BLaER1 treated with 17β-estradiol and CSF1 and Interleukin-3, amounts not matched to agents 10 nM and 100 nM (cell line): Measurements from ENCODE around the gene ARHGDIA.

Experiments used
- H3K27ac ChIP-seq, 11 experiments: shearing (Covaris generic); formaldehyde crosslinking; 2 replicates each; pipeline ENCODE4 v1.8.1; 2022
- H3K27me3 ChIP-seq, 11 experiments: shearing (Covaris generic); formaldehyde crosslinking; 2 replicates each; pipeline ENCODE4 v1.8.1; 2022
- H3K36me3 ChIP-seq, 11 experiments: shearing (Covaris generic); formaldehyde crosslinking; 2 replicates each; pipeline ENCODE4 v1.8.1; 2022
- H3K4me1 ChIP-seq, 10 experiments: shearing (Covaris generic); formaldehyde crosslinking; 2 replicates each; pipeline ENCODE4 v1.8.1; 2022
- H3K4me2 ChIP-seq, 11 experiments: shearing (Covaris generic); formaldehyde crosslinking; 2 replicates each; pipeline ENCODE4 v1.8.1; 2022
- H3K4me3 ChIP-seq, 10 experiments: shearing (Covaris generic); formaldehyde crosslinking; 2 replicates each; pipeline ENCODE4 v1.8.1; 2022
- H3K9ac ChIP-seq, 11 experiments: shearing (Covaris generic); formaldehyde crosslinking; 2 replicates each; pipeline ENCODE4 v1.8.1; 2022
- H3K9me3 ChIP-seq, 11 experiments: shearing (Covaris generic); formaldehyde crosslinking; replicated peaks in 1 of 11; 2 replicates each; pipeline ENCODE4 v1.8.1; 2022
- H4K20me1 ChIP-seq, 11 experiments: shearing (Covaris generic); formaldehyde crosslinking; 2 replicates each; pipeline ENCODE4 v1.8.1; 2022
- Cebpa-rat ChIP-seq, 11 experiments: shearing (Covaris generic); IDR thresholded peaks; 2 replicates each; pipeline ENCODE4 v1.8.1; 2022

ARHGDIA gene

GRCh38 chr17:81898029-81898866, 27.1 kb upstream of the ARHGDIA start:
- Histone ChIP-seq H3K4me2 (no peak overlapping the region), H3K4me3 (no peak overlapping the region), H3K36me3 (peaks cover 66 to 87% (median 74%) of the 10 kb centered on the region in 11 experiments), H4K20me1 (peaks cover 23 to 78% (median 63%) of the 10 kb centered on the region in 11 experiments; a peak in 21 of 22 replicates), H3K27me3 (peaks cover 31 to 40% (median 34%) of the 10 kb centered on the region in 11 experiments), H3K9ac (peak overlapping the region in 4 of 11 experiments; percentile 21 to 36 (median 26); a peak in 4 of 22 replicates), H3K9me3 (no peaks in the 10 kb centered on the region), H3K4me1 (peaks cover 15 to 33% (median 27%) of the 10 kb centered on the region in 10 experiments), H3K27ac (no peak overlapping the region)
- no peak for TF ChIP-seq Cebpa-rat (IDR thresholded peaks at IDR 0.05)

DNA sequence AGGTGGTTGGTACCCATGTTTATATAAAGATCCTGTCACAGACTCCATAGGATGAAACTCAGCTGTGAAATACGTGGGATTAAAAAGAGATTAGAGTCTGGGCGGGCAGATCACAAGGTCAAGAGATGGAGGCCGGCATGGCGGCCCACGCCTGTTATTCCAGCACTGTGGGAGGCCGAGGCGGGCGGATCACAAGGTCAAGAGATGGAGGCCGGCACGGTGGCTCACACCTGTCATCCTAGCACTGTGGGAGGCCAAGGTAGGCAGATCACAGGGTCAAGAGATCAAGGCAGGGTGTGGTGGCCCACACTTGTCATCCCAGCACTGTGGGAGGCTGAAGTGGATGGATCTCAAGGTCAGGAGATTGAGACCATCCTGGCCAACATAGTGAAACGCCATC, 24.3 kb upstream of the ARHGDIA start:
- H3K4me1 ChIP-seq = peaks cover 24 to 36% (median 28%) of the 10 kb centered on the region in 10 experiments
- no peak for TF ChIP-seq Cebpa-rat (IDR thresholded peaks at IDR 0.05)
- H3K27me3 ChIP-seq = peaks cover 2 to 12% (median 5%) of the 10 kb centered on the region in 11 experiments; a peak in 21 of 22 replicates
- H3K4me2 ChIP-seq = no peak overlapping the region
- no peak overlapping the region for H3K27ac ChIP-seq
- H4K20me1 ChIP-seq = peaks cover 19 to 54% (median 39%) of the 10 kb centered on the region in 11 experiments; a peak in 21 of 22 replicates
- no peak overlapping the region for H3K9ac ChIP-seq
- no peaks in the 10 kb centered on the region for H3K9me3 ChIP-seq
- no peak overlapping the region for H3K4me3 ChIP-seq
- H3K36me3 ChIP-seq = peaks cover 63 to 72% (median 65%) of the 10 kb centered on the region in 11 experiments

DNA sequence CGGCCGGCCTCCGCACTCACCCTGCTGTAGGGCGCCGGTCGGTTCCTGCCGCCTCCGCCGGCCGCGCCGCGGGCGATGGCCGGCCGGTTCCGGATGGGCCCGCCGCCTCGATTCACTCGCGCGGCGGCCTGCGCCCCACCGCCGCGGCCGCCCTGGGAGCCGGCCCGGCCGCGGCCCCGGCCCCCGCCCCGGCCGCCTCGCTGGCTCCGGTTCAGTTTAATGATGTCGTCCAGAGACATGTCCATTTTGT, 20.1 kb upstream of the ARHGDIA start:
- Histone ChIP-seq H3K9ac (peak overlapping the region; percentile 91 to 99 (median 97)), H3K4me2 (no peak overlapping the region; a peak in 2 of 22 replicates), H3K27me3 (no peaks in the 10 kb centered on the region), H3K4me3 (peak overlapping the region; percentile 70 to 99 (median 94)), H3K9me3 (no peaks in the 10 kb centered on the region), H3K4me1 (peaks cover 42 to 63% (median 50%) of the 10 kb centered on the region in 10 experiments), H4K20me1 (peaks cover 0 to 70% (median 46%) of the 10 kb centered on the region in 11 experiments; a peak in 21 of 22 replicates), H3K27ac (peak overlapping the region; percentile 84 to 98 (median 95)), H3K36me3 (peaks cover 62 to 72% (median 65%) of the 10 kb centered on the region in 11 experiments)
- TF ChIP-seq Cebpa-rat (IDR thresholded peaks at IDR 0.05) = no peak

DNA sequence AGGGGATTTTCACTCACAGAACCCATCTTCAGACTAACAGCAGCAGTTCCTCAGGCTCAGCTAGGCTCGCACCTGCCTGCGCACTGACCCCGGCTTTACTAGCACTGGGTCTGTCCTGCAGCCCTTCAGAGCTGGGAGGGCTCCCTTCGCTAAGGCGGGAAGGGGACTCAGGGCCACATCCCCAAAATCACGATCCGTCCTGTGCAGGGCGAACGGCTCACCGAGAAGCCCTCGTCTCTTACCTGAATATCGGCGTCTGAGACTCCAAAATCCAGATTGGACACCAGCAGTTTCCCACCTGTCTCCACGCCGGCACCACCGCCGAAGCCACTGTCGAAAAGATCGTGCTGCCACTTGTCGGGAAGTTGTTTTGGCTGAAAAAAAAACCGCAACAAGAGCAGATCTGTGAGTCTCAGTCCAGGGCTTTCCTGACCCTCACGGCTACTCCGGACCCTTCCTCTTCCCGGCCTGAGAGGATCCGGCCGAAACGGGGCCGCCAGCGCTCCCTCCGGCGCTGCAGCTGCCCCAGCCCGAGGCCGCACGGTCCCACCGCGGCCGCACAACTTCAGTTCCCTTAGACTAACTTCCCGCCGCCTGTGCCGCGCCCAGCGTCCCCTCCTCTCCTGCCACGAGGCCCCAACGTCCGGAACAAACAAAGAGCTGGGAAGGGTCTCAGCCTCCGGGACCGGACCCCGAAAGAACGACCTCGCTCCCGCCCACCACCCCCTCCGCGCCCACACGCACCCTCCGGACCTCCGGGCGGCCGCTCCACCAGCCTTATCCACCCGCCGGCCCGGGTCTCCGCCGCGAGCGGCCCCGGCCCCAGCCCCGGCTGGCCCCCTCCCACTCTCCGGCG, 19.5 kb upstream of the ARHGDIA start:
- Histone ChIP-seq H3K36me3 (peaks cover 63 to 72% (median 65%) of the 10 kb centered on the region in 11 experiments), H4K20me1 (peaks cover 4 to 75% (median 51%) of the 10 kb centered on the region in 11 experiments; a peak in 21 of 22 replicates)
- TF ChIP-seq Cebpa-rat (IDR thresholded peaks at IDR 0.05) = no peak

DNA sequence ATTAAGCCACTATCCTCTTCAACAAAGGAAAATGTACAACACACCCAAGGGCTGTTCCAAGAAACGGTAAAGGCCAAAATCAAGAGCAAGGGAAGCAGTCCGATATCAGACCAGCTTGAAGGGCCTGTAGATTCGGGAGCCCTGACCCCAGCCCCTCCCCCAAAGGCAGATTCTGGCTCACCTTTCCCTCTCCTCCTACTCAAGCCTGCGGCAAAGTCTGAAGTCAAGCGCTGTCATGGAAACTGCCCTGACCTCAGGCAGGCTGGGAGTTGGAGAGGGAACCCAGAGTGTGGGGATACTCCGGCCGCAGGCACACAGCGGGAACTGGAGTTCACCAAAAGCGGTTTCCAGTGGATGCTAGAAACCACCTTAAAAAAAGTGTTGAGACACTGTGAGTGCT, 18.5 kb upstream of the ARHGDIA start:
- peak overlapping the region; percentile 90 to 100 (median 95) for H3K4me2 ChIP-seq
- peaks cover 13 to 85% (median 62%) of the 10 kb centered on the region in 11 experiments; a peak in 21 of 22 replicates for H4K20me1 ChIP-seq

More for the DNA sequence above, 19.5 kb upstream of the ARHGDIA start:
- H3K4me1 ChIP-seq = peaks cover 42 to 69% (median 52%) of the 10 kb centered on the region in 10 experiments
- peak overlapping the region; percentile 84 to 98 (median 95) for H3K27ac ChIP-seq
- peak overlapping the region; percentile 90 to 100 (median 95) for H3K4me2 ChIP-seq
- H3K9ac ChIP-seq = peak overlapping the region; percentile 91 to 99 (median 97)
- no peaks in the 10 kb centered on the region for H3K9me3 ChIP-seq
- peak overlapping the region; percentile 70 to 99 (median 94) for H3K4me3 ChIP-seq
- H3K27me3 ChIP-seq = no peaks in the 10 kb centered on the region

DNA sequence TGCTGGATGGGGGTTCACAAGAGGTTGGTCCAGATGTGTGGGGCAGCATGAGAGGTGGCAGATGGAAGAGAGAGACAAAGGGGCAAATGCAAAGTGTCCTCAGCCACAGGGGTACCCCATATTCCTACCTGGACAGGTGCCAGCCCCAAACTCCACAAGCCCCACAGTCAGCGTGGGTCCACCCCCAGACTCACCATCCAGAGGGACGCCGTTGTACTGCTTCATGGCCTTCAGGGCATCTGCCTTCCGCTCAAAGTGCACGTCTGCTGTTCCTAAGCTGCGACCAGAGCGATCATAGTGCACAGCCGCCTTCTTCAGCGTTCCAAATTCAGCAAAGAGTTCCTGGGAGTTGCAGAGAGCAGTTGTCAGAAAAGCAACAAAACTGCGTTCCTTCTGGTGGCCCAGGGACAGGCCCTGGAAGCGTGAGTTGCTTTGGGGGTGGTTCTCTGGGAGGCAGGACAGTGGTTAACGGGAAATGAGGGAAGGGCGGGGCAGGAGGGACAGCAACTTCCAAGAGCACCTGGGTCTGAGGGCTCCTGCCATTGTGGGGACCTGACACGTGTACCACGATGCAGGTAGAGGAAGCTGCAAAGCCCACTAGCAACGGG, 18.0 kb upstream of the ARHGDIA start:
- peaks cover 63 to 72% (median 66%) of the 10 kb centered on the region in 11 experiments for H3K36me3 ChIP-seq
- H3K9me3 ChIP-seq = no peaks in the 10 kb centered on the region
- H3K27ac ChIP-seq = peak overlapping the region in 1 of 11 experiments; percentile 87; a peak in 2 of 22 replicates
- no peak for TF ChIP-seq Cebpa-rat (IDR thresholded peaks at IDR 0.05)
- peak overlapping the region; percentile 91 to 99 (median 97); a peak in 17 of 22 replicates for H3K9ac ChIP-seq
- peak overlapping the region in 7 of 10 experiments; percentile 70 to 97 (median 91); a peak in 8 of 20 replicates for H3K4me3 ChIP-seq
- peaks cover 16 to 85% (median 67%) of the 10 kb centered on the region in 11 experiments; a peak in 21 of 22 replicates for H4K20me1 ChIP-seq
- peak overlapping the region; percentile 90 to 100 (median 95); a peak in 21 of 22 replicates for H3K4me2 ChIP-seq
- H3K4me1 ChIP-seq = peaks cover 34 to 67% (median 45%) of the 10 kb centered on the region in 10 experiments
- no peaks in the 10 kb centered on the region for H3K27me3 ChIP-seq

More for the DNA sequence above, 18.5 kb upstream of the ARHGDIA start:
- TF ChIP-seq Cebpa-rat (IDR thresholded peaks at IDR 0.05) = no peak
- Histone ChIP-seq H3K9ac (peak overlapping the region; percentile 91 to 99 (median 97)), H3K27me3 (no peaks in the 10 kb centered on the region), H3K4me1 (peaks cover 40 to 72% (median 50%) of the 10 kb centered on the region in 10 experiments), H3K4me3 (peak overlapping the region; percentile 70 to 99 (median 94); a peak in 17 of 20 replicates), H3K9me3 (no peaks in the 10 kb centered on the region), H3K27ac (peak overlapping the region in 5 of 11 experiments; percentile 87 to 97 (median 95); a peak in 5 of 22 replicates), H3K36me3 (peaks cover 63 to 72% (median 65%) of the 10 kb centered on the region in 11 experiments)

DNA sequence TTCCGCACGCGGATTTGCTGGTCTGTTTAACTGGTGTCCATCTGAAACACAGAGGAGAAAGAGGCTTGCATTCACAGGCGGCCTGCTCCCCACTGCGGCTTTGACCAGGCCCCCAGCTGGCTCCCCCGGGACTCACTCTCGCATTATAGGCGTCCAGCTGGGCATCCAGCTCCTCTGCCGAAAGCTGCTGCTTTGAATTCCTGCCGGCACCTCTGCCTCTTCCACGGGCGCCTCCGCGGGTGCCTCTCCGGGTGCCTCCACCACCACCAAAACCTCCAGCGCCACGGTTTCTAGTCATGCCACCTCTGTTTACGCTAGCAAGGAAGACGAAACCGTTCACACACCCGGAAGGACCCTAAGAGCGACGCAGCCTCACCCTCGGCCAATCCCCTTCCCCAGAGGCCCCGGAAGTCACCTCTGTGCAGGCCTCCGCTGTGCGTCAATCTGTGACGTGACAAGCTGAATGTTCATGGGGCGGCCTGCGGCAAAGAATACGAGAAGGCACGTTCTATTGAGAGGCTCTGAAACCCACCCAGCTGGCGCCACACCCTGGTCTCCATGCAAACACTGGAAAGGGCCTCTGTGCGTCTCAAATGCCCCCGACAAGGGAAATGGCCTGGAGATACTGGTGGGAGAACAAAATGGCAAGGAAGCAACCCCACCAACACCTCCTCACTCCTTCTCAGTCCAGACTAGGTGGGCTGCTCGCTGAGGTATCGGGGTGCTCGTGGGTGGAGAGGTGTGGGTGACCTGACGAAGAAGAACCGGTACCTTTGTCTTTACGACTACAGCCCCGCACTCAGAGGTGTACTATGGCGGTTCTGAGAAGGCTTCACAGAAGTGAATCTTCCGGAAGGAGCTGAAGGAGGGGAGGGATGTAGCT, 17.2 kb upstream of the ARHGDIA start:
- Histone ChIP-seq H3K9ac (peak overlapping the region in 9 of 11 experiments; percentile 4 to 99 (median 98); a peak in 15 of 22 replicates), H3K36me3 (peaks cover 69 to 73% (median 73%) of the 10 kb centered on the region in 11 experiments)
- TF ChIP-seq Cebpa-rat (IDR thresholded peaks at IDR 0.05) = no peak

More for the DNA sequence above, 17.2 kb upstream of the ARHGDIA start:
- Histone ChIP-seq H3K4me1 (peaks cover 27 to 60% (median 38%) of the 10 kb centered on the region in 10 experiments), H3K27me3 (no peaks in the 10 kb centered on the region), H3K9me3 (no peaks in the 10 kb centered on the region), H3K4me3 (no peak overlapping the region), H4K20me1 (peaks cover 16 to 86% (median 74%) of the 10 kb centered on the region in 11 experiments; a peak in 21 of 22 replicates), H3K27ac (no peak overlapping the region; a peak in 1 of 22 replicates), H3K4me2 (peak overlapping the region in 2 of 11 experiments; percentile 5 to 97; a peak in 4 of 22 replicates)
